ENCODE measurements around the gene RIF1.

- TF ChIP-seq CTCF (IDR thresholded peaks at IDR 0.05) (no peak), POLR2A (IDR thresholded peaks at IDR 0.05) (no peak)
These were observed 96.5 kb downstream of the RIF1 start for GRCh38 chr2:151506170-151506569.

All from body of pancreas (tissue), 4 donors.